Activated naive CD4-positive, alpha-beta T cell treated with anti-CD3 and anti-CD28 coated beads, Interleukin-2, amount 50 U/mL, for 24 hours (primary cell): ENCODE measurements around the gene CFLAR.
"Not testable (repeated sequence)": the region's sequence is repeated elsewhere in the genome, so short reads cannot be mapped to it uniquely, and the experiment has no call there.

Source experiments
- H3K27ac Mint-ChIP-seq: one replicate; pipeline ENCODE4 v1.8.0; 2021; ENCODE audit warnings: mild to moderate bottlenecking, mixed read lengths
- H3K27me3 Mint-ChIP-seq: one replicate; pipeline ENCODE4 v1.8.0; 2021; ENCODE audit warnings: mixed read lengths
- H3K36me3 Mint-ChIP-seq: one replicate; pipeline ENCODE4 v1.8.0; 2021; ENCODE audit warnings: mixed read lengths
- H3K4me1 Mint-ChIP-seq: one replicate; pipeline ENCODE4 v1.8.0; 2021; ENCODE audit warnings: mixed read lengths
- H3K4me3 Mint-ChIP-seq: one replicate; pipeline ENCODE4 v1.8.0; 2021; ENCODE audit warnings: mild to moderate bottlenecking, mixed read lengths
- H3K9me3 Mint-ChIP-seq: one replicate; pipeline ENCODE4 v1.8.0; 2021; ENCODE audit warnings: mixed read lengths

CFLAR gene

GRCh38 chr2:201152999-201153815 is 37.2 kb downstream of the CFLAR start:
- H3K36me3 Mint-ChIP-seq, result peaks cover 32% of the 10 kb centered on the region
- peaks cover 51% of the 10 kb centered on the region for H3K4me1 Mint-ChIP-seq

GRCh38 chr2:201154615-201155399 is 38.8 kb downstream of the CFLAR start:
- peaks cover 44% of the 10 kb centered on the region for H3K4me1 Mint-ChIP-seq
- H3K4me3 Mint-ChIP-seq, result no peak overlapping the region
- H3K36me3 Mint-ChIP-seq, result peaks cover 26% of the 10 kb centered on the region
- H3K9me3 Mint-ChIP-seq, result no peaks in the 10 kb centered on the region
- H3K27ac Mint-ChIP-seq, result peak overlapping the region; percentile 85
- H3K27me3 Mint-ChIP-seq, result no peaks in the 10 kb centered on the region

More at GRCh38 chr2:201152999-201153815, 37.2 kb downstream of the CFLAR start:
- H3K27ac Mint-ChIP-seq, result peak overlapping the region; percentile 44
- no peaks in the 10 kb centered on the region for H3K9me3 Mint-ChIP-seq
- no peaks in the 10 kb centered on the region for H3K27me3 Mint-ChIP-seq
- H3K4me3 Mint-ChIP-seq, result no peak overlapping the region

- peak overlapping the region; percentile 62 for H3K27ac Mint-ChIP-seq
- peaks cover 24% of the 10 kb centered on the region for H3K36me3 Mint-ChIP-seq
These were observed 40.1 kb downstream of the CFLAR start for GRCh38 chr2:201156036-201156435.

GRCh38 chr2:201156640-201157039 is 40.7 kb downstream of the CFLAR start:
- Mint-ChIP-seq H3K4me3 (no peak overlapping the region), H3K9me3 (no peaks in the 10 kb centered on the region), H3K36me3 (peaks cover 21% of the 10 kb centered on the region), H3K27me3 (no peaks in the 10 kb centered on the region), H3K4me1 (peaks cover 30% of the 10 kb centered on the region), H3K27ac (no peak overlapping the region)

More at GRCh38 chr2:201156036-201156435, 40.1 kb downstream of the CFLAR start:
- Mint-ChIP-seq H3K27me3 (no peaks in the 10 kb centered on the region), H3K4me1 (peaks cover 36% of the 10 kb centered on the region), H3K9me3 (no peaks in the 10 kb centered on the region), H3K4me3 (no peak overlapping the region)

- Mint-ChIP-seq H3K36me3 (peaks cover 21% of the 10 kb centered on the region), H3K9me3 (no peaks in the 10 kb centered on the region)
These were observed 41.7 kb downstream of the CFLAR start for GRCh38 chr2:201157694-201158093.

GRCh38 chr2:201158111-201158929 is 42.4 kb downstream of the CFLAR start:
- H3K4me3 Mint-ChIP-seq, result no peak overlapping the region

More at GRCh38 chr2:201157694-201158093, 41.7 kb downstream of the CFLAR start:
- Mint-ChIP-seq H3K4me3 (no peak overlapping the region), H3K27ac (peak overlapping the region; percentile 68), H3K27me3 (no peaks in the 10 kb centered on the region), H3K4me1 (peaks cover 26% of the 10 kb centered on the region)

GRCh38 chr2:201164166-201164565 is 48.2 kb downstream of the CFLAR start:
- peaks cover under 1% of the 10 kb centered on the region for H3K9me3 Mint-ChIP-seq
- no peaks in the 10 kb centered on the region for H3K27me3 Mint-ChIP-seq
- H3K4me3 Mint-ChIP-seq, result no peak overlapping the region
- peaks cover 3% of the 10 kb centered on the region for H3K4me1 Mint-ChIP-seq
- H3K36me3 Mint-ChIP-seq, result peaks cover 28% of the 10 kb centered on the region
- H3K27ac Mint-ChIP-seq, result no peak overlapping the region

More at GRCh38 chr2:201158111-201158929, 42.4 kb downstream of the CFLAR start:
- Mint-ChIP-seq H3K36me3 (peaks cover 23% of the 10 kb centered on the region), H3K4me1 (peaks cover 21% of the 10 kb centered on the region), H3K27ac (peak overlapping the region; percentile 68), H3K9me3 (no peaks in the 10 kb centered on the region), H3K27me3 (no peaks in the 10 kb centered on the region)

GRCh38 chr2:201167546-201167945 is 51.6 kb downstream of the CFLAR start:
- H3K4me1 Mint-ChIP-seq, result peaks cover 1% of the 10 kb centered on the region
- H3K36me3 Mint-ChIP-seq, result peaks cover 23% of the 10 kb centered on the region
- no peak overlapping the region for H3K27ac Mint-ChIP-seq
- no peak overlapping the region for H3K4me3 Mint-ChIP-seq
- H3K9me3 Mint-ChIP-seq, result peaks cover 22% of the 10 kb centered on the region
- H3K27me3 Mint-ChIP-seq, result no peaks in the 10 kb centered on the region

GRCh38 chr2:201168496-201168895 is 52.5 kb downstream of the CFLAR start:
- H3K4me1 Mint-ChIP-seq, H3K27me3 Mint-ChIP-seq, H3K4me3 Mint-ChIP-seq, H3K27ac Mint-ChIP-seq: not testable (repeated sequence)
- peaks cover 19% of the 10 kb centered on the region for H3K36me3 Mint-ChIP-seq
- peaks cover 24% of the 10 kb centered on the region for H3K9me3 Mint-ChIP-seq

GRCh38 chr2:201171259-201171814 is 55.4 kb downstream of the CFLAR start:
- no peak overlapping the region for H3K27ac Mint-ChIP-seq
- H3K36me3 Mint-ChIP-seq, result peaks cover 17% of the 10 kb centered on the region
- peaks cover 10% of the 10 kb centered on the region for H3K4me1 Mint-ChIP-seq
- peaks cover 24% of the 10 kb centered on the region for H3K9me3 Mint-ChIP-seq
- H3K4me3 Mint-ChIP-seq, result no peak overlapping the region
- no peaks in the 10 kb centered on the region for H3K27me3 Mint-ChIP-seq

GRCh38 chr2:201172279-201172678 is 56.3 kb downstream of the CFLAR start:
- no peaks in the 10 kb centered on the region for H3K27me3 Mint-ChIP-seq
- peaks cover 14% of the 10 kb centered on the region for H3K36me3 Mint-ChIP-seq
- no peak overlapping the region for H3K27ac Mint-ChIP-seq
- H3K4me3 Mint-ChIP-seq, result no peak overlapping the region
- H3K9me3 Mint-ChIP-seq, result peaks cover 24% of the 10 kb centered on the region
- H3K4me1 Mint-ChIP-seq, result peaks cover 12% of the 10 kb centered on the region

- Mint-ChIP-seq H3K27me3 (no peaks in the 10 kb centered on the region), H3K27ac (no peak overlapping the region), H3K4me1 (peaks cover 17% of the 10 kb centered on the region), H3K9me3 (peaks cover 18% of the 10 kb centered on the region), H3K4me3 (no peak overlapping the region), H3K36me3 (no peaks in the 10 kb centered on the region)
These were observed 58.7 kb downstream of the CFLAR start for GRCh38 chr2:201174687-201175086.

- Mint-ChIP-seq H3K9me3 (peaks cover 11% of the 10 kb centered on the region), H3K27ac (no peak overlapping the region), H3K27me3 (no peaks in the 10 kb centered on the region)
These were observed 60.1 kb downstream of the CFLAR start for GRCh38 chr2:201176081-201176481.

GRCh38 chr2:201180010-201180409 is 64.0 kb downstream of the CFLAR start:
- H3K4me1 Mint-ChIP-seq, result peaks cover 41% of the 10 kb centered on the region
- no peak overlapping the region for H3K27ac Mint-ChIP-seq
- no peaks in the 10 kb centered on the region for H3K36me3 Mint-ChIP-seq
- H3K27me3 Mint-ChIP-seq, result no peaks in the 10 kb centered on the region
- no peaks in the 10 kb centered on the region for H3K9me3 Mint-ChIP-seq
- no peak overlapping the region for H3K4me3 Mint-ChIP-seq

More at GRCh38 chr2:201176081-201176481, 60.1 kb downstream of the CFLAR start:
- H3K4me1 Mint-ChIP-seq, result peaks cover 17% of the 10 kb centered on the region
- no peak overlapping the region for H3K4me3 Mint-ChIP-seq
- no peaks in the 10 kb centered on the region for H3K36me3 Mint-ChIP-seq
